ENCODE results near the gene AURKAIP1. TPM values are rescaled to one million over a fixed set of nuclear protein-coding genes. Genes with fewer than 3 reads are reported as not detected.

The AURKAIP1 gene
- polyA plus RNA-seq, 1 donor (not counting 4 experiments of a cell fraction or from before 2014, with no cell fraction given) = 86.9 TPM

- H3K9me1 ChIP-seq (ENCODE audit: control insufficient read depth, extremely low read depth, insufficient read depth, low read length) = no peaks in the 10 kb centered on the region
- peaks cover 6% of the 10 kb centered on the region for H3K4me1 ChIP-seq (ENCODE audit: control insufficient read depth, extremely low read depth, insufficient read depth, low read length)
- FAIRE-seq = no peak
- H2AFZ ChIP-seq (ENCODE audit: control insufficient read depth, low read length) = no peak overlapping the region
- H3K79me2 ChIP-seq (ENCODE audit: control insufficient read depth, insufficient read depth, low read length) = peaks cover 8% of the 10 kb centered on the region
- H3K4me3 ChIP-seq (ENCODE audit: control insufficient read depth in 2 of 3, extremely low read depth in 1 of 3, insufficient read depth in 2 of 3, low read depth in 1 of 3, low read length in 3 of 3) = no peak overlapping the region
- no peaks in the 10 kb centered on the region for H3K27me3 ChIP-seq (ENCODE audit: control insufficient read depth, extremely low read depth, insufficient read depth, low read length)
- H3K9ac ChIP-seq (ENCODE audit: control insufficient read depth, extremely low read depth, insufficient read depth, low read length) = no peak overlapping the region
- H3K4me2 ChIP-seq (ENCODE audit: control insufficient read depth, extremely low read depth, insufficient read depth, low read depth, low read length) = no peak overlapping the region
- no peaks in the 10 kb centered on the region for H4K20me1 ChIP-seq (ENCODE audit: control insufficient read depth, extremely low read depth, insufficient read depth, low read length)
- H3K27ac ChIP-seq (ENCODE audit: control insufficient read depth, insufficient read depth, low read length) = no peak overlapping the region
- H3K36me3 ChIP-seq (ENCODE audit: control insufficient read depth in 2 of 2, extremely low read depth in 1 of 2, insufficient read depth in 2 of 2, low read length in 2 of 2) = peaks cover 2 to 3% of the 10 kb centered on the region in 2 experiments
- no peak for DNase-seq (ENCODE audit: low read depth, low spot score)
- TF ChIP-seq EZH2 (IDR thresholded peaks at IDR 0.05; ENCODE audit: low read length) = no peak
- no peak for TF ChIP-seq CTCF (optimal IDR thresholded peaks at IDR 0.05 in 1 of 3, IDR thresholded peaks at IDR 0.05 in 1 of 3, conservative IDR thresholded peaks at IDR 0.05 in 1 of 3; ENCODE audit: extremely low read depth in 1 of 3, insufficient read depth in 2 of 3, low read length in 3 of 3)
- peaks cover 7% of the 10 kb centered on the region for H3K9me3 ChIP-seq (ENCODE audit: control insufficient read depth, low read depth, low read length)
- dilution Hi-C loops (cut with MboI; ENCODE audit: extremely low pct_ligation_motif_present, low sequenced_read_pairs) = no loop called here
Observed at GRCh38 chr1:1367315-1367714, 7.7 kb downstream of the AURKAIP1 start.

- no peaks in the 10 kb centered on the region for H4K20me1 ChIP-seq (ENCODE audit: control insufficient read depth, extremely low read depth, insufficient read depth, low read length)
- H3K27me3 ChIP-seq (ENCODE audit: control insufficient read depth, extremely low read depth, insufficient read depth, low read length) = no peaks in the 10 kb centered on the region
- dilution Hi-C loops (cut with MboI; ENCODE audit: extremely low pct_ligation_motif_present, low sequenced_read_pairs) = no loop called here
- no peak overlapping the region for H3K4me3 ChIP-seq (ENCODE audit: control insufficient read depth in 2 of 3, extremely low read depth in 1 of 3, insufficient read depth in 2 of 3, low read depth in 1 of 3, low read length in 3 of 3)
- H3K36me3 ChIP-seq (ENCODE audit: control insufficient read depth in 2 of 2, extremely low read depth in 1 of 2, insufficient read depth in 2 of 2, low read length in 2 of 2) = peaks cover 0 to 3% of the 10 kb centered on the region in 2 experiments
- no peak for FAIRE-seq
- H3K79me2 ChIP-seq (ENCODE audit: control insufficient read depth, insufficient read depth, low read length) = peaks cover 4% of the 10 kb centered on the region
- DNase-seq (ENCODE audit: low read depth, low spot score) = no peak
- H3K4me2 ChIP-seq (ENCODE audit: control insufficient read depth, extremely low read depth, insufficient read depth, low read depth, low read length) = no peak overlapping the region
- H3K9ac ChIP-seq (ENCODE audit: control insufficient read depth, extremely low read depth, insufficient read depth, low read length) = no peak overlapping the region
- H3K9me1 ChIP-seq (ENCODE audit: control insufficient read depth, extremely low read depth, insufficient read depth, low read length) = no peaks in the 10 kb centered on the region
- H3K4me1 ChIP-seq (ENCODE audit: control insufficient read depth, extremely low read depth, insufficient read depth, low read length) = peaks cover 6% of the 10 kb centered on the region
- H2AFZ ChIP-seq (ENCODE audit: control insufficient read depth, low read length) = no peak overlapping the region
- TF ChIP-seq CTCF (optimal IDR thresholded peaks at IDR 0.05 in 1 of 3, IDR thresholded peaks at IDR 0.05 in 1 of 3, conservative IDR thresholded peaks at IDR 0.05 in 1 of 3; ENCODE audit: extremely low read depth in 1 of 3, insufficient read depth in 2 of 3, low read length in 3 of 3) (no peak), EZH2 (IDR thresholded peaks at IDR 0.05; ENCODE audit: low read length) (no peak)
- H3K9me3 ChIP-seq (ENCODE audit: control insufficient read depth, low read depth, low read length) = peaks cover 7% of the 10 kb centered on the region
- no peak overlapping the region for H3K27ac ChIP-seq (ENCODE audit: control insufficient read depth, insufficient read depth, low read length)
Observed at GRCh38 chr1:1366699-1367066, 8.3 kb downstream of the AURKAIP1 start.

Data from keratinocyte (primary cell).